IMR-90 (cell line): ENCODE data around the gene MAJIN. TPM values are rescaled to one million over a fixed set of nuclear protein-coding genes. Genes with fewer than 3 reads are reported as not detected.
A peak's percentile ranks its signal among the peaks of the same experiment; 100 is the strongest.

Experiments
- ATAC-seq: fragments of 200-7000 bp; cut with Tn5 transposase; 2 replicates; pipeline ENCODE4 v1.9.1; 2020; ENCODE audit warnings: low read depth, mild to moderate bottlenecking, moderate library complexity
- BruUV-seq: library from RNA; stranded (reverse); fragments of 400-500 nt; replicated peaks from 2 replicates; lab custom pipeline; 2021; lab: Mats Ljungman, UMichigan
- CTCF ChIA-PET: fragments of 300-600 bp; formaldehyde crosslinking; extraction: SDS; loops from one replicate; lab custom pipeline; 2021; ENCODE audit warnings: antibody characterized with exemption; lab: Yijun Ruan, JAX
- POLR2A ChIA-PET: fragments of 300-600 bp; sonication (Branson Sonifier 250); formaldehyde crosslinking; loops from one replicate; lab custom pipeline; 2022; ENCODE audit warnings: antibody characterized with exemption; ENCODE audit not compliant: unreplicated experiment; lab: Charles Lee
- DNase-seq: peaks from one replicate; pipeline ENCODE4 v3.0.0; 2013
- H2AFZ ChIP-seq: replicated peaks from 2 replicates; pipeline ENCODE3; 2013; ENCODE audit warnings: low read length, mild to moderate bottlenecking; ENCODE audit not compliant: poor library complexity
- H2AK5ac ChIP-seq: 2 replicates; pipeline ENCODE4 v1.6.1; 2013; ENCODE audit warnings: low read depth, low read length, inconsistent platforms
- H2AK9ac ChIP-seq: replicated peaks from 2 replicates; pipeline ENCODE3; 2013; ENCODE audit warnings: mild to moderate bottlenecking, low read depth, low read length, moderate library complexity; ENCODE audit not compliant: poor library complexity
- H2BK120ac ChIP-seq: 2 replicates; pipeline ENCODE4 v1.6.1; 2013; ENCODE audit warnings: low read depth, low read length, inconsistent platforms
- H2BK15ac ChIP-seq: 3 replicates; pipeline ENCODE4 v1.6.1; 2013; ENCODE audit warnings: low read depth, low read length, inconsistent platforms
- H2BK20ac ChIP-seq: 2 replicates; pipeline ENCODE4 v1.6.1; 2013; ENCODE audit warnings: low read depth, mild to moderate bottlenecking, inconsistent platforms, low read length, moderate library complexity
- H2BK5ac ChIP-seq: 2 replicates; pipeline ENCODE4 v1.6.1; 2013; ENCODE audit warnings: mild to moderate bottlenecking, low read depth, low read length, inconsistent platforms; ENCODE audit not compliant: poor library complexity, severe bottlenecking
- H3K14ac ChIP-seq: replicated peaks from 2 replicates; pipeline ENCODE4 v1.6.1; 2013; ENCODE audit warnings: low read depth, low read length, inconsistent platforms
- H3K18ac ChIP-seq: 2 replicates; pipeline ENCODE4 v1.6.1; 2013; ENCODE audit warnings: low read depth, low read length, control low read depth
- H3K23ac ChIP-seq: 2 replicates; pipeline ENCODE4 v1.6.1; 2013; ENCODE audit warnings: low read depth, low read length, inconsistent platforms
- H3K27ac ChIP-seq: 2 replicates; pipeline ENCODE4 v1.5.1; 2013; ENCODE audit warnings: mild to moderate bottlenecking, control low read depth, low read length; ENCODE audit not compliant: insufficient read depth
- H3K27me3 ChIP-seq: 2 replicates; pipeline ENCODE4 v1.6.1; 2013; ENCODE audit warnings: low read length; ENCODE audit not compliant: control insufficient read depth, insufficient read depth
- H3K36me3 ChIP-seq: 2 replicates; pipeline ENCODE4 v1.6.1; 2013; ENCODE audit warnings: low read length, mixed read lengths; ENCODE audit not compliant: control insufficient read depth, insufficient read depth
- H3K4ac ChIP-seq: 2 replicates; pipeline ENCODE4 v1.6.1; 2013; ENCODE audit warnings: low read depth, low read length, inconsistent platforms
- H3K4me1 ChIP-seq: 2 replicates; pipeline ENCODE4 v1.6.1; 2013; ENCODE audit warnings: low read length, mixed read lengths; ENCODE audit not compliant: control insufficient read depth, insufficient read depth
- H3K4me2 ChIP-seq: 2 replicates; pipeline ENCODE4 v1.6.1; 2013; ENCODE audit warnings: low read depth, mild to moderate bottlenecking, control low read depth, low read length, moderate library complexity
- H3K4me3 ChIP-seq: 2 replicates; pipeline ENCODE4 v1.5.1; 2013; ENCODE audit warnings: low read depth, mild to moderate bottlenecking, control low read depth, low read length, moderate library complexity; ENCODE audit not compliant: insufficient read depth
- H3K56ac ChIP-seq: 2 replicates; pipeline ENCODE4 v1.6.1; 2013; ENCODE audit warnings: low read length, inconsistent platforms; ENCODE audit not compliant: insufficient read depth; ENCODE audit errors: extremely low read depth
- H3K79me1 ChIP-seq, 2 experiments: 2 replicates each; pipeline ENCODE4 v1.6.1; 2013; ENCODE audit warnings: low read length in 2 of 2, inconsistent platforms in 1 of 2, low read depth in 1 of 2
- H3K9ac ChIP-seq: 2 replicates; pipeline ENCODE4 v1.6.1; 2013; ENCODE audit warnings: low read depth, low read length, control low read depth
- H3K9me1 ChIP-seq: 2 replicates; pipeline ENCODE4 v1.6.1; 2013; ENCODE audit warnings: low read length, inconsistent platforms; ENCODE audit not compliant: insufficient read depth
- H3K9me3 ChIP-seq: 2 replicates; pipeline ENCODE4 v1.6.1; 2013; ENCODE audit warnings: low read length; ENCODE audit not compliant: control insufficient read depth, insufficient read depth
- H4K20me1 ChIP-seq: 2 replicates; pipeline ENCODE4 v1.6.1; 2013; ENCODE audit warnings: low read length, inconsistent platforms; ENCODE audit not compliant: insufficient read depth
- H4K5ac ChIP-seq: 2 replicates; pipeline ENCODE4 v1.6.1; 2013; ENCODE audit warnings: mild to moderate bottlenecking, low read depth, low read length, control low read depth
- H4K8ac ChIP-seq, 2 experiments: 2 replicates each; pipeline ENCODE4 v1.6.1; 2013; ENCODE audit warnings: low read depth in 2 of 2, low read length in 2 of 2, control low read depth in 1 of 2, inconsistent platforms in 1 of 2
- H4K91ac ChIP-seq: 2 replicates; pipeline ENCODE4 v1.6.1; 2013; ENCODE audit warnings: low read depth, low read length, inconsistent platforms; ENCODE audit not compliant: insufficient read depth
- BHLHE40 ChIP-seq: fragments of 150-350 bp; IDR thresholded peaks from 2 replicates; pipeline ENCODE4 v1.6.1; 2016; ENCODE audit warnings: mild to moderate bottlenecking, low read depth, low read length
- CEBPB ChIP-seq: IDR thresholded peaks from 2 replicates; pipeline ENCODE4 v1.6.1; 2012; ENCODE audit warnings: low read depth, low read length, improper control_type of control experiment
- CTCF ChIP-seq: conservative IDR thresholded peaks from 2 replicates; pipeline ENCODE4 v1.5.1; 2012; ENCODE audit warnings: mild to moderate bottlenecking, low read depth, low read length, improper control_type of control experiment
- FOS ChIP-seq: fragments of 150-350 bp; IDR thresholded peaks from 2 replicates; pipeline ENCODE4 v1.6.1; 2016; ENCODE audit warnings: low read depth, low read length
- MAZ ChIP-seq: IDR thresholded peaks from 2 replicates; pipeline ENCODE4 v1.6.1; 2012; ENCODE audit warnings: low read depth, mild to moderate bottlenecking, low read length, improper control_type of control experiment, moderate library complexity, borderline replicate concordance
- RAD21 ChIP-seq: IDR thresholded peaks from 2 replicates; pipeline ENCODE4 v1.6.1; 2012; ENCODE audit warnings: low read length, improper control_type of control experiment
- WGBS, 2 experiments: methylation state at CpG; one replicate each; pipeline versions ENCODE4 v1.1.5 to v1.1.7; 2013; ENCODE audit warnings: missing lambda C conversion rate in 2 of 2; ENCODE audit not compliant: insufficient read length in 1 of 2; ENCODE audit errors: extremely low coverage in 2 of 2; 5-methylcytosine and 5-hydroxymethylcytosine counted together
- dilution Hi-C: fragments of 300-500 bp; cut with HindIII; formaldehyde crosslinking; loops from one replicate; pipeline ENCODE4 v1.14.3; 2018; ENCODE audit warnings: low sequenced_read_pairs; ENCODE audit not compliant: unreplicated experiment
- in situ Hi-C: fragments of 300-500 bp; cut with MboI; formaldehyde crosslinking; loops from 3 replicates; pipeline ENCODE4 v1.14.3; 2019; ENCODE audit warnings: low sequenced_read_pairs, inconsistent platforms, mixed read lengths
- intact Hi-C: fragments of 100-400 bp; cut with micrococcal nuclease; formaldehyde crosslinking; loops from 2 replicates; pipeline ENCODE4 v1.10.0; 2022
- polyA plus RNA-seq, 3 experiments: library from polyadenylated mRNA; depleted of rRNA; stranded (reverse); fragments of >200 nt; gene quantifications; 2 replicates each; pipeline ENCODE4 v1.2.3, GENCODE V29; 2012; ENCODE audit warnings: low replicate concordance in 1 of 3
- total RNA-seq: library from RNA; depleted of rRNA; stranded (reverse); fragments of >200 nt; gene quantifications from 2 replicates; pipeline ENCODE4 v1.2.3, GENCODE V29; 2012

Gene MAJIN
- total and polyA plus RNA-seq, 2 of the 4 experiments (the other 2 are of a cell fraction) = not detected

GRCh38 chr11:64918017-64918416 lies 53.9 kb downstream of the MAJIN start:
- Histone ChIP-seq H4K20me1 (no peaks in the 10 kb centered on the region; the same call in 1 of the 2 replicates), H3K56ac (peak overlapping the region; percentile 74; the same call in 1 of the 2 replicates), H3K9ac (peak overlapping the region; percentile 80), H2BK15ac (no peak overlapping the region), H2AFZ (peak overlapping the region; percentile 54), H2BK120ac (peak overlapping the region; percentile 22; the same call in 1 of the 2 replicates), H4K5ac (peak overlapping the region; percentile 61; the same call in 1 of the 2 replicates), H3K4me1 (peaks cover 7% of the 10 kb centered on the region), H2BK5ac (peak overlapping the region; percentile 71), H3K23ac (peak overlapping the region; percentile 20; the same call in 1 of the 2 replicates), H2BK20ac (no peak overlapping the region), H3K27me3 (no peaks in the 10 kb centered on the region), H3K18ac (no peak overlapping the region), H3K4me2 (peak overlapping the region; percentile 80), H3K27ac (peak overlapping the region; percentile 50; the same call in 1 of the 2 replicates), H3K79me1 (peaks cover 7 to 26% of the 10 kb centered on the region in 2 experiments), H3K9me3 (no peaks in the 10 kb centered on the region), H3K9me1 (no peaks in the 10 kb centered on the region), H3K4ac (peak overlapping the region; percentile 66), H2AK5ac (no peak overlapping the region; the same call in 1 of the 2 replicates), H3K36me3 (peaks cover 8% of the 10 kb centered on the region), H2AK9ac (no peak overlapping the region), H3K4me3 (peak overlapping the region; percentile 41), H4K91ac (no peak overlapping the region), H3K14ac (peak overlapping the region; percentile 49), H4K8ac (peak overlapping the region; percentile 13 to 90; a peak in 3 of 4 replicates)
- BruUV-seq = no TSS peak
- in situ Hi-C loops (no loop called here), dilution Hi-C loops (no loop called here), intact Hi-C loops (loop anchor here (5.0 kb wide), 1 partner anchor 179 kb away; the partner anchor contains the start of gene VPS51)
- TF ChIP-seq FOS (no peak), MAZ (no peak), RAD21 (0 out of 2 replicates have a peak, but pooled peaks have one; percentile 10), CTCF (peak; percentile 42), CEBPB (peak; percentile 8; the same call in 1 of the 2 replicates), BHLHE40 (no peak)
- ChIA-PET POLR2A (no interaction called here), CTCF (no interaction called here)
- 0 out of 2 replicates have a peak, but pooled peaks have one; percentile 1 for ATAC-seq
- 0% methylated on average over 2 of the region's 4 CpGs; no CpG with 5 or more reads in 1 of the 2 experiments for WGBS, 2 experiments
- DNase-seq = peak; percentile 70
